NCI-H2227 (cell line): ENCODE data around the gene EZH2.
A peak's percentile ranks its signal among the peaks of the same experiment; 100 is the strongest.

Experiments
- DNase-seq: peaks from one replicate; lab custom pipeline; 2025; ENCODE audit not compliant: unreplicated experiment; lab: John Stamatoyannopoulos, UW

The EZH2 gene

DNA sequence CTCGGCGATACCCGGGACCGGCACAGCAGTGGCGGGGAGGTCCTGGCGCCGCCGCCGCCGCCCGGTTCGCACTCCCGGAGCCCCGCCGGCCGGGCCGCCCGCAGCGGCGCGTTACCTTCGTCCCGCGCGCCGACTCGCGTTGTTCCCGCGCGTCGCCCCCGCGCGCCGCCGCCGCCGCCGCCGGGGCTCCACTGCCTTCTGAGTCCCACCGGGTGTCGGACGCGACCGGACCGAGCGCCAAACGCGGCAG, at the start of gene EZH2:
TSS of gene EZH2 (minus strand) at position 243 of the 250 bp plus-strand sequence. CDS start 36,993 bp downstream, outside the sequence.
- DNase-seq, result no peak

DNA sequence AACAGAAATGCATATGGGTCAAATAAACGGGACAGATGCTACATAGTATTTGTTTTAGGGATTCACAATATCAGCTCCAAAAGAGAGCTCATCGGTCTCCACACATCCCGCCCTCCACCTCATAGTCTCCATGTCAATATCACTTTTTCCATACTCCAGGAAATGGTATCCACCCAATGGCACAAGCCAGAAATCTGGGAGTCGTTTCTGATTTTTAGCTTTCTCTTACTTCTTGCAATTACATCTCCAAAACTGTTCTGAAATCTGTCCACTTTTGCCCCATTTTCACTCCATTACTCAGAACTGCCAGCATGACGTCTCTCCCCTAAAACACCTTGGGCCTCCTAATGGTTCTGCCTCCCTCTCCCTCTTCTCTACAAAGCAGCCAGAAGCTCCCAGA, 47.4 kb upstream of the EZH2 start:
- DNase-seq, result no peak

DNA sequence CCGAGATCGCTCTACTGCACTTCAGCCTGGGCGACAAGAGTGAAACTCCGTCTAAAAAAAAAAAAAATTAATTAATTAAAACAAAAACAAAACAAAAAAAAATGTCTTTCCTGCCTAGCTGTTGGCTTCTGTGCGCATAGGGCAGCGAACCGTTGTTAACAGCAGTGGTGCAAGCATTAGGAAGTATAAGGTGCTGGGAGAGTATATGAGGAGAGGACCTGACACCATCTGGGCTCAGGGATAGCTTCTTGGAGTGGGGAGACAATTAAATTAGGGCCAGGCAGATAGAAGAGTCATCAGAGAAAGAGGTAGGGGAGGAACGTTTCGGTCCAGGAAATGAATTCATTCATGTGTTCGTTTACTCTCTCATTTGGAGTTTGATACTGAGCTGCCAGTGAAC, 46.2 kb upstream of the EZH2 start:
- no peak for DNase-seq

DNA sequence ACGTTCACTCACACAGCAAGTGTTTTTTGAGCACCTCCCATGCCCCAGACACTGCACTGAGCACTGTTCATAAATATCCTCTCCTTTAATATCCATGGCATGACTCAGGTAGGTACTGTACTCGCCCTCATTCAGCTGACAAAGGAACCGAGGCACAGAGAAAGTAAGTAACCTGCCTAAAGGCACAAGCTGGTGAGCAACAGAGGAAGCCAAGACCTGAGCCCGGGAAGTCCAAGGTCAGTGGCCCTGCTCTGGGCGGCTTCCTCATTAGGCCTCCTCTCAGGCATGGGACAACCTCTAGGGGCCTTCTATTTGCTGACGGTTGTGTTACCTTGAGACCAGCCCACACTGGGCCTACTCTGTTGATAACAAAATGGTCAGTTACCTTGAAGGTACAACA, 45.1 kb upstream of the EZH2 start:
- DNase-seq, result no peak

DNA sequence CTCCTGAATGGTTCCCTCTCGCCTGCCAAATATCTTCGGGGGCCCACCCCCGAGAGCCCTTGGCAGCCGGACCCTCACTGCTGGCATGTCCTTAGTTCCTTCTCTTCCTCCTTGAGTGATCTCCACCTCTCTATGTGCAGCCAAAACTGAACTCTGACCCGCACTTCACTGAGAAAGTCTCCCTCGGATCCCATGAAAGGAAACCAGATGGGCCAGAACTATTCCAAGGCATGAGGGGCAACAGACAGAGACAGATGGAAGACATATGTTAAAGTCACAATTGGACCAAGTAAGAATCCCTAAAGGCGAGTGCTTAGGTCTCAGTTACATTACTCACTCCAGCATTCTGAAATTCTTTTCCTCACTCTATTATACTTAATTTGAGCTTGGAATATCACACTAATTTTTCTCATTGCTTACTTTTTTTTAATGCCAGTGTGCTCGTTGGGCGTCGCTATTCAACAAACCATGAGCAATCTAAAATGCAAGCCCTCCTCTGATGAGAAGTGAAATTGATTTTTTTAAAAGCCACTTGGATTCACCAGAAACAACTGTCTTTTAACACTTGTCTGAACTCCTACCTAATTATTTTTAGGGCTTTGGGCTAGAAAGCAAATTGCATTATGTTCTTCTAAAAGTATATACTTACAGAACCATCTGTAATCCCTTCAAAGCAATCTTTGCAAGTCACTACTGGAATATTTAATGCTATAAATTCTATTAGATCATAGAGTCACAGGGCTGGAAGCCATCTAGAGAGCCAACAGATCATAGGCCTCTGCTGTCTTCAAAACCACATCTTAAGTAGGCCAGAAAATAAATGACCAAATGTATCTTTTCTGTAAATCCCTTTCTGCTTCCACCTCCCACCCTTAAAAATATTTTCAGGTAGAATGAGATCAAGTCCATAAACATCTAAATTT, 43.3 kb upstream of the EZH2 start:
- peak; percentile 51 for DNase-seq

DNA sequence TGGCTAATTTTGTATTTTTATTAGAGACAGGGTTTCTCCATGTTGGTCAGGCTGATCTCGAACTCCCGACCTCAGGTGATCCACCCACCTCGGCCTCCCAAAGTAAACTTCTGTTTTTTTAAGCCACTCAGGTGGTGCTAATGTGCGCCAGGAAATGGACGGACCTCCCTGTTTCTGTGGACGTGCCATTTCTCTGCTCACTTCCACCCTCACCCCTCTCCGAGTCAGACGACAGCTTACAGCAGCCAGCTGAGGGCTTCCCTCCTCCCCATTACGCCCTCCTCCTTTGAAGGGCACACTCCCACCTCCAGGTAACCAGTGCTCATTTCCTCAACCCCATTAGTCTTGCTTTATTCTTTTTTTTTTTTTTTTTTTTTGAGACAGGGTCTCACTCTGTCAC, 41.7 kb upstream of the EZH2 start:
- no peak for DNase-seq

DNA sequence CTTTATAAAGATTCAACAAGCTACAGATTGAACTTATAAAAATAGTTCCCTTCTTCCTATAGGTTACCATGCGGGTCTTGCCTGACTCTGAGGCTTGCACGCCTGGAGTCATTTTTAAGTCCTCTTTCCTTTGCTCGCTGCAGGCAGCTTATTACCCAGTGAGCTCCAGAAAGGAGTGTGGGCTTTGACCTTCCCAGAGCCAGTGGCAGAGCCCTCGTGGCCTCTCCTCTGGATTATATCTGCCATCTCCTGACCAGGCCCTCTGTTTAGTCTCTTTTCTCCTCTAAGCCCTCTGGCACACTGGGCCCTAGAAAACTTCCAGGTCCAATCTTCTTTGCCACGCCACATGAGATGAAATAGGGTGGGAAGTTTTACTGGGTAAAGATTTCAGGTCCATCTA, 39.9 kb upstream of the EZH2 start:
- DNase-seq, result no peak

DNA sequence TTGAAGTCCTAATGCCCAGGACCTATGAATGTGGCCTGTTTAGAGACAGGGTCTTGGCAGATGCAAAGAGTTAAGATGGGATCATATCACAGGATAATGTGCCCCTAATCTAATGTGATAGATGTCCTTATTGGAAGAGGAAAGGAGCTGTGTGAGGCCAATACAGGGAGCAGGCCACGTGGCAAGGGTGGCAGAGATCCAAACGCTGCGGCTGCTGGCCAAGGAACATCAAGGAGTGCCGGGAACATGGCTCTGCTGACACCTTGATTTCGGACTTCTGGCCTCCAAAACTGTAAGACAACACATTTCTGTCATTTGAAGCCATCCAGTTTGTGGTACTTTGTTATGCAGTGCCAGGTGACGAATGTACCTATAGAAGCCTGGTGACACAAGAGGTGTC, 37.7 kb upstream of the EZH2 start:
- DNase-seq, result no peak

DNA sequence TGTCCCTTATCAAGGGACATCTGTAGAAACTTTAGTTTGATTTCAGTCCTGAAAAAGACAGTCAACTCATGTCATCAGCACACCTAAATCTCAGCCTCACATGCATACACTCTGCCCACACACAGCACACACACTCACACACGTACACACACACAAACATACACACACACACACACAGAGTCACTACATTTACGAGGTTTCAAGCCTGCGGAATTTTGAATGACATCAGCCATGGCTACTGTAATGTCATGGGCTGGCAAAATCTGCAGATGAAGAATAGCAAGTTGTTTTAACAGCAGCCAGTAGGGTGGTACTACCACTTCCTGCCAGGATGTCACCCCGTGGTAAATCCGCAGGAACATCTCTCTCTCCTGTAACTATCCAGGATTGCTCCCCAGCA, 37.1 kb upstream of the EZH2 start:
- no peak for DNase-seq

DNA sequence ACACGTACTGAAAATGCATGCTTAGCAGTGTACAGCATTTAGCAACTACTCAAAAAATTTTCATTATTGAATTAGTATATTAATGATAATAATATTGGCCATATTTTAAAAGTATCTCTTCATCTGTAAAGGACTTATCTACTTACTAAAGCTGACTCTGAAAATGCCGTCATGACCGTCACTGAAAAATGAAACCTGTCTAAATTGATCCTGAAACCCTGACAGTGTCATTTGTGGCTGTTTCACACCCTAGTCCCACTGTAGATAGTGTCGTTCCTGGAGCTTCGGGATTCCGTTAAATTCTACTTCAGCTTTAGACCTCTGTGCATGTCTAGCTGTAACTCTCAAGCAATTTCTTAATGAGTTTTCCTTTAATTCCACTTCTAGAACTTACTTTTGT, 35.8 kb upstream of the EZH2 start:
- DNase-seq, result no peak

DNA sequence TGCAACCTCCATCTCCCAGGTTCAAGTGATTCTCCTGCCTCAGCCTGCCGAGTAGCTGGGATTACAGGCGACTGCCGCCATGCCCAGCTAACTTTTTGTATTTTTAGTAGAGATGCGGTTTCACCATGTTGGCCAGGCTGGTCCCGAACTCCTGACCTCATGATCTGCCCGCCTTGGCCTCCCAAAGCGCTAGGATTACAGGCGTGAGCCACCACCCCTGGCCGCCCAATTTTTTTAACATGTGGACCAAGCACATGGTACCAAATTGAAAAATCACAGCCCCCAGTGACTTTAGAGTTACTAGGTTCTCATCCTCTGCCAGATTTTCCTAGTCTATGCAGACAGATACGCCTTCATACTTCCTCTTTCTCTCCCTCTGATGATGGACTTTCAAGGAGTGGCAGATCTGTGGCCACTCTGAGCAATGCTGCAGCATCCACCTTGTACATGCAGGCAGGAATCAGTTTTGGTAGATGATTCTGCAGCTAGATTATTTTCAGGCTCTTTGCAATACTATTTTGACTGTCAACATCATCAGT, 34.0 kb upstream of the EZH2 start:
- DNase-seq, result no peak

DNA sequence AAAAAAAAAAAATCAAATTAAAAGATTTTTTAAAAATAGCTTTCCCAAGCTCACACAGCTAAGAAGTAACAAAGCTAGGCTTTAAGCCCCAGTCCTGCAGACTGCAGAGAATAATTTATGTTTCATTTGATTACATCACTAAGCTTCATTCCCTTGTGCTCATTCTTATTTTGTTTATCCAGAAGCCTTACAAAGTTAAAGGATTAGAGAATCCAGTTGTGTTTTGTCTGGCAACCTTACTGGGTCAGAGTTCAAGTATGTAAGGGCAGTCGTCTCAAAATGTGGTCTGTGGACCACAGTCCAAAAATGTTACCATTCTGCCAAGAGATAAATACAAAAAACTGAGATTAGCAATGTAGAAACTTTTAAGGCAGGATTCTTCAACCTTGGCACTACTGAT, 32.1 kb upstream of the EZH2 start:
- DNase-seq, result no peak

DNA sequence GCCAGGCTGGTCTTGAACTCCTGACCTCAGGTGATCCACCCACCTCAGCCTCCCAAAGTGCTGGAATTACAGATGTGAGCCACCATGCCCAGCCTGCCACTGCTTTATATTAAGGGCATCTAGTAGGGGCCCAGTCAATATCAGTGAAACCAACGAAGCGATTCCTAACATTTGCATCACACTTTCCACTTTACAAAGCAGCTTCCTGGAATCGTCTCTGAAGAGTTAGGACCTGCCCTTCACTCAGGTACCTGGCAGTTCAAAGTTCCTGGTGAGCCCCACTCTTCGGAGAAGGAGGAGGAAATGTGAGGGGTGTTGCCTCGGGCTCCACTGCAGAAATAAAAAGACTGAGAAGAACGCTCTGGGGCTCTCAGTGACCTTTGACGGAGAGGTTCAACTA, 31.1 kb upstream of the EZH2 start:
- DNase-seq, result no peak

DNA sequence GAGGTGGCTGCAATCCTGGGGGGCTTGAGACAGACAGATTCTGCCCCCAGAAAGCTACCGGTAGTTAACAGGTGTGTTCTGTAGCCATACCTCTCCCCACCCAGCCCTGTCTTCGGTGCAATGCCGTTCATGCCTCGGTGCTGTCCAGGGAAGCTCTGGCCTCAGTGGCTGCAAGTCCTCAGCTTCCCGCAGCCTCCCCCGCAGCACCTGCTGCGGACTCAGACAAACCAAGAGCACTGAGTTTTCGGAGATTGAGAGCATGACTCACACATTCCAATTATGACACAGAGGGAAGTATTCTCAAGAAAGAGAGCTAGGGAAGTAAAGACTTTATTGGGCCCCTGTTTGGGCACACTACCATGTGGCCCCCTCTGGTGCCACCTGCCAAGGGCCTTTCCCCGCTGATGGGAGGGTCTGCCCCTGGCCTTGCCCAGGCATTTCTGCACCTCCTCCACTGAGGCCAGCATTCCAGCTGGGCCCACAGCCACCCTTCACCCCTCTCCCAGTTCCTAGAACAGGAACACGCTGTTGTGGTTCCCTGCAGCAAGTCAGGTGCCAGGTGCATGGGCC, 30.2 kb upstream of the EZH2 start:
- DNase-seq, result no peak

DNA sequence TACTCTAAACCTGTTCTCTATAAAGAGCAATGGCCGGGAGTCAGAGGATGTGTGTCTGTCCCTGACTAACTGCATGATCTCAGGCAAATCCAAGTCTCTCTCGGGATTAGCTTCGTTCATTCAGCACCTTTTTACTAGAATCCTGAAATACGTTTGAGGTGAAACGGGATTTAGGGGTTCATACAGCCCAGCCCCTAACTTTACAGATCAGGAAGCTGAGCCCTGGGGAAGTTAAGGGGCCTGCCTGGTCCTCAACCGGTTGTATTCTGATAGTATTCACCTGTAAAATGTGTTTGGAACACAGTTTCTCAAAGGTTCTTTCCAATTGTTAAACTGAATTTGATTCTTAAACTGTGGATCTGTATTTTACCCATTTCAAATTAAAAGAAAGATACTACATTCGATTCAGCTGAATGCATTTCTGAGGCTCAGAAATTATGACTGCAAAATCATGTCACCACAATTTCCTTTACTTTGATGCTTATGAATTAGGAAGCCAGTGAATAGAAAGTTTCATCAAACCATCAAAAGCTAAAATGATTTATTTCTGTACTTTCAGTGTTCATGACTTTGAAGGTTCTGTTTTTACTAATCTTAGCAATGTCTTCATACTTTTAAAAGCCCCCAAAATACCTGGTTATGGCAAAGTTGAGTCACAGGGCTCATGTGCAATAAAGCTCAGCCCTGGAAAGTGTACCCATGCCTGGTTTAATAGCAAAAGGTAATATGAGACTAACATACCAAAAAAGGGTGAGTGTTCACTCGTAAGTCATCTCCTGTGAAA, 28.9 kb upstream of the EZH2 start:
- DNase-seq, result no peak

DNA sequence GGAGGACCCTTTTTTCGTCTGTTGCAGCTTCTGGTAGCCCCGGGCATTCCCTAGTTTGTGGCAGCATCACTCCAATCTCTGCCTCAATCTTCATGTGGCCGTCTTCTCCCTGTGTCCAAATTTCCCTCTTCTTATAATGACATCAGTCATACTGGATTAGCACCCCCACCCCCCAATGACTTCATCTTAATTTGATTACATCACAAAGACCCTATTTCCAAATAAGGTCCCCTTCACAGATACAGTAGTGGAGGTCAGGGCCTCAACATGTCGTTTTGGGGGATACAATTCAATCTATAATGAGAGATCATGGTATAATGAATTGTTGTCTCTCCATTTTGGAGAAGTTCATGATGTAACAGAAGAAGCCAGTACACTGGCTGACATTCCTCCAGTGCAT, 28.1 kb upstream of the EZH2 start:
- DNase-seq, result no peak

DNA sequence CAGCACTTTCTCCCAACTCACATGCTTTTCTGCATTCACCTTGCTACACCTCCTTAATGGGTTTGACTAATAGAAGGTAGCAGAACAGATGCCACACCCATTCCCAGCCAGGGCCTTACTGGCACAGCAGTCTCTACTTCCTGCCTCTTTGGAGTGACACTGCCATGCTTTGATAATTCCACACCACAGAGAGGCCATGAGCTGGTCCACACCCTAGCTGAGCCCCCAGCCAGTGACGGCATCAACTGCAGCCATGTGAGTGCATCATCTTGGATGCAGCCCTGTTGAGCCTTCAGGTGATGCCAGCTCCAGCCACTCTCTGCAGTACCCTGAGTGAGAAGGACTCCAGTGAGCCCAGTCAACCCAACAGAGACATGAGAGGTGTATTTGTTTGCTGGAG, 27.5 kb upstream of the EZH2 start:
- no peak for DNase-seq

DNA sequence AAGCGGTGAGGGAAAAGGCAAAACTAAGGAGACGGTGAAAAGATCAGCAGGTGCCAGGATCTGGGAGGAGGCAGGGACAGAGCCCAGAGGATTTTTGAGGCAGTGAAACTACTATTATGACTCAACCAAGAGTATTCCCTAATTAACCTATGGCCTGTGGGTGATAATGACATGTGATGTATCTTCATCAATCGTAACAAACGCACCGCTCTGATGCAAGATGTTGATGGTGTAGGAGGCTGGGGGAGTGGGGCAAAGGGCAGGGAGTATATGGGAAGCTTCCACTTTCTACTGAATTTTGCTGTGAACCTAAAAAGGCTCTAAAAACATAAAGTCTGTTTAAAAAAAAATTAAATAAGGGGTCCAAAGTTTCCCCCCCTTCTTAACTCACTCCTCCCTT, 25.5 kb upstream of the EZH2 start:
- DNase-seq, result no peak

DNA sequence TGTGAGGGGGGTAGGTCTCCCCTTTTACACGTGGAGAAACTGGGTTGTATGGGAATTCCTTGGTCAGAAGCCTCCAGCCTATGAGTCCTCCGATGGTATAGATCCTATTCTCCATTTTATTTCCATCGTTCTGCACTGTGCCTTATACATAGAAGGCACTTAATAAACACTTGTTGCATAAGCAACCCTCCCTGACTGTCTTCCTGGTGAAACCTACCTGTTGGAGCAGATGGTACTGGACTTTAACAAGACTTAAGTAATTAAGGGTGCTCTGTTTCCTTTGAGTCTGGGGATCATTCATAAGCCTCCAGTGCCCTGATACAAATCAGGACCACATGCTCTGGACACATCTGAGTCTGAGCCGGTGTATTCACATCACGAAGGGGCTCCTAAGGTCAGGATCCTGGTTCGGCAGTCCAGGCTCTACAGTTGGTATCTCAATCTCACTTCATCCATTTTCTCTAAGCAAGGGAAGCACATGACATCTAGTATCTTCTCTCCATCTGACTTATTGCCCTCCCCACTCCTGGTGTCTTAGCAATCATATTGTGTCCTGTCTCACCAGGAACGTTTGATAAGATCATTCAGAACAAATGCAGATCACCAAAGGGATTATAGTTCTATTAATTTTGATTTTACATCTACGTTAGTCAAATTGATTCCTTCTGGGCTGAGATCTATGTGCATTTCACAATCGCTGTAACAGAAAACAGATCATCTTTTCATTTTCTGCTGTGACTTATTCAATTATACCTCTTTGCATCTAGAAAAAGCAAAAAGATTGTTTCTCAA, 22.8 kb upstream of the EZH2 start:
- no peak for DNase-seq

DNA sequence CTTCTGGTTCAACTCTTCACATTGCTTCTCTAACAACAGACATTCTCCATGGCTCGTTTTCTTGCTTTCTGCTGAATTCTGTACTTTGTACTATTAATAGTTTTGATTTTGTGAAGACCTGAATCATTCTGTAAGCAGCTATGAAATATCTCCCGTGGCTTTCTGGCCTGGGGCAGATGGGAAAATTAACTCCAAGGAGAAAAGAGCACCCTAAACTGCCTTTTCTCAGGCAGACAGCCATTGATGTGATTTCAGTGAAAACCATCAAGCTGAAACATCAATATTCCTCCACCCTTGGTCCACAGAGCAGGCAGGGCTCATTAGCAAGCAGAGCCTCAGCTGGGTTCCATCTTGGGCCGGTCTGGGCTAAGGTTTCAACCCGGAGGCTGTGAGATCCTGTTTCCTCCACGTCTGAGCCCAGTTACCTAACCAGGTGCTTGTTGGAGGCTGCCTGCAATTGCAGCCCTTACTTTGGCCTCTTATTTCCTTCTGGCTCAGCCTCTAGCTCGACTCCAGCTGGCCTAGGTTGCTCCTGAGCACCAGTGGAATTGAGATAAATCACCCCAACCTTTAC, 21.1 kb upstream of the EZH2 start:
- no peak for DNase-seq

DNA sequence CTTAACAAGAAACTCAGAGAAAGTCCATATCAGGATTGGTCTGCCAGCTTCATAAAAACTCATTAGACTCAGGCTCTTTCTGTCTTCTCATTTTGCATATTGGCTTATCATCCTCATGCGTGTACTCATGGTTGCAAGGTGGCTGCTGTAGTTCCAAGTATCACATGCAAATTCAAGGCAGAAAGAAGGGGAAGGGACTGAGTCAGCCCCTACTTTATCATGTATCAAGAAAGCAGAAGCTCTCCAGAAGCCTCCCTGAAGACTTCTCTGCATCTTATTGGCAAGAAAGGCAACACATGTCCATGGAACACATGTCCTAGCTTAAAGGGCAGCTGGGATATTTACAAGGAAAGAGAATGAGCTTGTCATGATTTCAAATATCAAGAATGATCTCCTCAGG, 19.4 kb upstream of the EZH2 start:
- DNase-seq, result no peak
